Measurements from ENCODE around the gene CORO7. TPM values are rescaled to one million over a fixed set of nuclear protein-coding genes. Genes with fewer than 3 reads are reported as not detected.

CORO7 gene
- total RNA-seq, 1 donor from 2014 or later = 25.7 TPM

GRCh38 chr16:4455081-4455480 lies 38.7 kb upstream of the CORO7 start:
- no peaks in the 10 kb centered on the region for H3K27me3 Mint-ChIP-seq
- no peaks in the 10 kb centered on the region for H3K4me1 Mint-ChIP-seq (ENCODE audit: low read depth)
- H3K9me3 Mint-ChIP-seq (ENCODE audit: low read depth) = no peaks in the 10 kb centered on the region

GRCh38 chr16:4454623-4455022 lies 38.2 kb upstream of the CORO7 start:
- no peak for TF ChIP-seq CTCF (IDR thresholded peaks at IDR 0.05; ENCODE audit: unreplicated experiment)
- Mint-ChIP-seq H3K27ac (no peak overlapping the region), H3K4me3 (ENCODE audit: low read depth) (no peak overlapping the region), H3K36me3 (ENCODE audit: insufficient read depth) (peaks cover 5% of the 10 kb centered on the region), H3K27me3 (no peaks in the 10 kb centered on the region), H3K4me1 (ENCODE audit: low read depth) (no peaks in the 10 kb centered on the region), H3K9me3 (ENCODE audit: low read depth) (no peaks in the 10 kb centered on the region)
- DNase-seq (ENCODE audit: low spot score, unreplicated experiment) = no peak

More at GRCh38 chr16:4455081-4455480, 38.7 kb upstream of the CORO7 start:
- Mint-ChIP-seq H3K36me3 (ENCODE audit: insufficient read depth) (peaks cover 8% of the 10 kb centered on the region), H3K27ac (no peak overlapping the region), H3K4me3 (ENCODE audit: low read depth) (no peak overlapping the region)
- TF ChIP-seq CTCF (IDR thresholded peaks at IDR 0.05; ENCODE audit: unreplicated experiment) = no peak
- no peak for DNase-seq (ENCODE audit: low spot score, unreplicated experiment)

GRCh38 chr16:4452674-4453073 lies 36.3 kb upstream of the CORO7 start:
- H3K9me3 Mint-ChIP-seq (ENCODE audit: low read depth) = no peaks in the 10 kb centered on the region
- no peak overlapping the region for H3K4me3 Mint-ChIP-seq (ENCODE audit: low read depth)
- peaks cover 5% of the 10 kb centered on the region for H3K36me3 Mint-ChIP-seq (ENCODE audit: insufficient read depth)
- no peak overlapping the region for H3K27ac Mint-ChIP-seq
- no peaks in the 10 kb centered on the region for H3K4me1 Mint-ChIP-seq (ENCODE audit: low read depth)
- TF ChIP-seq CTCF (IDR thresholded peaks at IDR 0.05; ENCODE audit: unreplicated experiment) = no peak
- no peak for DNase-seq (ENCODE audit: low spot score, unreplicated experiment)
- H3K27me3 Mint-ChIP-seq = no peaks in the 10 kb centered on the region

DNA sequence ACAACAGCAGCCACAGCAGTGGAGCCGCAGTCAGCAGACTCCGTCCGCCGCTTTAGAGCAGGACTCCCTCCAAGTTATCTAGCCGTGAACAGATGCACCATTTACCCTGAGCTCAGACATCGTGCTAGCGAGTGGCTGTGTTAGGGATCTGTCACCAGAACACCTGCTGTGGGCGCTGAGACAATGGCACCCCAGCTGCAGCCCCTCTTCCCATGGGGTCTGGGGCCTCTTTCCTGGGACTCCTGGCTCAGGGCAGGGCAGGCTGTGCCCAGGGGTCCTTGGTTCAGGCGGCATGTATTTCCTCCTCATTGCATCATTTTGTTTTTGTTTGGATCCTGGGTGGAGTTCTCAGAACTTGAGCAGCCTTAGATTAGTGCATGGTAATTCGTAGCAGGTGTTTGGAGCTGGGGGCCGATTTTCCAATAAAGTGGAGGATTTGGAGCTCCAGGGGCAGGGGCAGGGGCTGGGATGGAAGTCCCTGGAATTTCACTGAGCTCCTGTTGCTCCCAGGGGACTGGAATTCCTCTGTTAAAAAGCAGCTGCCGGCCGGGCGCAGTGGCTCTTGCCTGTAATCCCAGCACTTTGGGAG lies 34.6 kb upstream of the CORO7 start:
- Mint-ChIP-seq H3K4me1 (ENCODE audit: low read depth) (no peaks in the 10 kb centered on the region), H3K27me3 (no peaks in the 10 kb centered on the region), H3K36me3 (ENCODE audit: insufficient read depth) (peaks cover 5% of the 10 kb centered on the region), H3K9me3 (ENCODE audit: low read depth) (no peaks in the 10 kb centered on the region), H3K27ac (no peak overlapping the region), H3K4me3 (ENCODE audit: low read depth) (no peak overlapping the region)
- TF ChIP-seq CTCF (IDR thresholded peaks at IDR 0.05; ENCODE audit: unreplicated experiment) = no peak
- no peak for DNase-seq (ENCODE audit: low spot score, unreplicated experiment)

- Mint-ChIP-seq H3K27ac (no peak overlapping the region), H3K27me3 (no peaks in the 10 kb centered on the region), H3K4me3 (ENCODE audit: low read depth) (no peak overlapping the region), H3K4me1 (ENCODE audit: low read depth) (no peaks in the 10 kb centered on the region), H3K36me3 (ENCODE audit: insufficient read depth) (peaks cover 4% of the 10 kb centered on the region), H3K9me3 (ENCODE audit: low read depth) (no peaks in the 10 kb centered on the region)
- DNase-seq (ENCODE audit: low spot score, unreplicated experiment) = no peak
- no peak for TF ChIP-seq CTCF (IDR thresholded peaks at IDR 0.05; ENCODE audit: unreplicated experiment)
Measured at GRCh38 chr16:4450430-4450829, 34.0 kb upstream of the CORO7 start.

Measured in progenitor cell of endocrine pancreas (in vitro differentiated cells).